Tibial nerve (tissue), 4 donors: ENCODE results near the gene CDV3. TPM values are rescaled to one million over a fixed set of nuclear protein-coding genes. Genes with fewer than 3 reads are reported as not detected.
"Not testable (repeated sequence)": the region's sequence is repeated elsewhere in the genome, so short reads cannot be mapped to it uniquely, and the experiment has no call there.

Experiments used
- DNase-seq, 2 donors: peaks; one replicate each; pipeline ENCODE4 v3.0.0-alpha.2; 2019; ENCODE audit warnings: low spot score in 2 of 2
- H3K27ac ChIP-seq, 4 donors: fragments of 200-600 bp; sonication (generic) in 3 of 4; one replicate each; pipeline ENCODE4 v1.5.1; 2017 to 2019; ENCODE audit warnings: mild to moderate bottlenecking in 1 of 4
- H3K27me3 ChIP-seq, 2 donors: fragments of 200-600 bp; sonication (generic) in 1 of 2; one replicate each; pipeline versions ENCODE4 v1.5.1 to v1.6.0; 2017 to 2019
- H3K36me3 ChIP-seq, 3 donors: fragments of 200-600 bp; sonication (generic); one replicate each; pipeline ENCODE4 v1.5.1; 2018 to 2019
- H3K4me1 ChIP-seq, 4 donors: fragments of 200-600 bp; sonication (generic) in 3 of 4; one replicate each; pipeline ENCODE4 v1.5.1; 2017 to 2019
- H3K4me3 ChIP-seq, 4 donors: fragments of 200-600 bp; sonication (generic) in 3 of 4; one replicate each; pipeline ENCODE4 v1.5.1; 2017 to 2019; ENCODE audit warnings: mild to moderate bottlenecking in 1 of 4, moderate library complexity in 1 of 4
- H3K9me3 ChIP-seq, 4 donors: fragments of 200-600 bp; sonication (generic) in 3 of 4; one replicate each; pipeline ENCODE4 v1.5.1; 2017 to 2019
- EP300 ChIP-seq, 2 donors: sonication (generic); formaldehyde crosslinking; IDR thresholded peaks; one replicate each; pipeline ENCODE4 v1.6.1; 2017; ENCODE audit warnings: antibody characterized with exemption in 2 of 2, mild to moderate bottlenecking in 1 of 2
- POLR2A ChIP-seq, 2 donors: fragments of 450-650 bp; IDR thresholded peaks; one replicate each; pipeline ENCODE4 v1.6.1; 2017; ENCODE audit warnings: antibody characterized with exemption in 2 of 2, mild to moderate bottlenecking in 2 of 2, moderate library complexity in 2 of 2
- WGBS, 2 donors: methylation state at CpG; one replicate each; pipeline ENCODE4 v1.1.5; 2018; 5-methylcytosine and 5-hydroxymethylcytosine counted together
- total RNA-seq, 4 donors: library from RNA; depleted of rRNA; stranded (reverse); fragments of >200 nt; gene quantifications; one replicate each; pipeline ENCODE4 v1.1.0, GENCODE V29; 2016
- TF ChIP-seq, protein P1 (sequence below), 5 experiments: fragments of 200-600 bp in 3 of 5; fragments of 450-650 bp in 2 of 5; sonication (generic) in 3 of 5; IDR thresholded peaks; one replicate each; pipeline ENCODE4 v1.5.1; 2016 to 2019; ENCODE audit warnings: antibody characterized with exemption in 5 of 5, mild to moderate bottlenecking in 3 of 5, moderate library complexity in 2 of 5

CDV3 gene, protein sequence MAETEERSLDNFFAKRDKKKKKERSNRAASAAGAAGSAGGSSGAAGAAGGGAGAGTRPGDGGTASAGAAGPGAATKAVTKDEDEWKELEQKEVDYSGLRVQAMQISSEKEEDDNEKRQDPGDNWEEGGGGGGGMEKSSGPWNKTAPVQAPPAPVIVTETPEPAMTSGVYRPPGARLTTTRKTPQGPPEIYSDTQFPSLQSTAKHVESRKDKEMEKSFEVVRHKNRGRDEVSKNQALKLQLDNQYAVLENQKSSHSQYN
- total RNA-seq = 100 to 1,000 TPM in 2 of 4 donors, 10 to 100 TPM in 2; 86.0 to 115 (median 105) TPM

DNA sequence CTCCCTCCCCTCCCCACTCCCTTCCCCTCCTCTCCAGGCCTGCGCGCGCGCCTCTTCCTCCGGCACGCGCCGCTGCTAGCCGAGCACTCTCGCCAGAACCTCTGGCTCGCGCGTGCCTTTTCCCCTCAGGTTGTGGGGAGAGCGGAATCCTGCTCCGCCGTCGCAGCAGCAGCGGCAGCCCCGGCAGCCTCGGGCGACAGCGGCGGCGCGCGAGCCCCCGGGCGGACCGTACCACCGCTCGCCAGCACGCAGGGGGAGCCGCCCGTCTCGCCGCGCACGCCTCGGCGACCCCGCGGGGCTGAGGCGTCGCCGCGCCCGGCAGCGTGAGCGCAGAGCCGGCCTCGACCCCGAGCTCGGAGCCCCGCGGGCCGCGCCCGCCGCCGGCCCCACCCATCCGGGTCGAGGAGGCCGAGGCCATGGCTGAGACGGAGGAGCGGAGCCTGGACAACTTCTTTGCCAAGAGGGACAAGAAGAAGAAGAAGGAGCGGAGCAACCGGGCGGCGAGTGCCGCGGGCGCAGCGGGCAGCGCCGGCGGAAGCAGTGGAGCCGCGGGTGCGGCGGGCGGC is at the start of gene CDV3:
CDV3 (plus strand) TSS at position 58 of the 566 bp plus-strand sequence; CDS start at position 417, 359 bp downstream.
- 0 to 2% methylated on average over 28 to 62 of the region's 81 CpGs for WGBS, 2 donors
- DNase-seq = peak in 1 of 2 donors; percentile 14
- peaks cover 0 to 69% (median 34%) of the 10 kb centered on the region in 4 donors for H3K4me1 ChIP-seq

GRCh38 chr3:133523758-133524157 is 49.7 kb upstream of the CDV3 start:
- DNase-seq, H3K4me1 ChIP-seq, H3K9me3 ChIP-seq, H3K27ac ChIP-seq, H3K27me3 ChIP-seq, H3K4me3 ChIP-seq, H3K36me3 ChIP-seq: not testable (repeated sequence)
- WGBS, 2 donors = 51 to 61% methylated on average over 3 of the region's 3 CpGs

More for the DNA sequence above, at the start of gene CDV3:
- H3K36me3 ChIP-seq = peaks cover 0 to 15% (median 6%) of the 10 kb centered on the region in 3 donors
- H3K4me3 ChIP-seq = peak within 1 kb of the TSS; percentile 60 to 84 (median 82)
- H3K9me3 ChIP-seq = no peaks in the 10 kb centered on the region
- H3K27me3 ChIP-seq = no peaks in the 10 kb centered on the region
- peak within 1 kb of the TSS; percentile 93 to 99 (median 98) for H3K27ac ChIP-seq
- peak; percentile 83 to 91 for TF ChIP-seq POLR2A (IDR thresholded peaks at IDR 0.05)
- TF ChIP-seq EP300 (IDR thresholded peaks at IDR 0.05) = peak in 1 of 2 donors; percentile 95
- TF ChIP-seq, protein P1, sequence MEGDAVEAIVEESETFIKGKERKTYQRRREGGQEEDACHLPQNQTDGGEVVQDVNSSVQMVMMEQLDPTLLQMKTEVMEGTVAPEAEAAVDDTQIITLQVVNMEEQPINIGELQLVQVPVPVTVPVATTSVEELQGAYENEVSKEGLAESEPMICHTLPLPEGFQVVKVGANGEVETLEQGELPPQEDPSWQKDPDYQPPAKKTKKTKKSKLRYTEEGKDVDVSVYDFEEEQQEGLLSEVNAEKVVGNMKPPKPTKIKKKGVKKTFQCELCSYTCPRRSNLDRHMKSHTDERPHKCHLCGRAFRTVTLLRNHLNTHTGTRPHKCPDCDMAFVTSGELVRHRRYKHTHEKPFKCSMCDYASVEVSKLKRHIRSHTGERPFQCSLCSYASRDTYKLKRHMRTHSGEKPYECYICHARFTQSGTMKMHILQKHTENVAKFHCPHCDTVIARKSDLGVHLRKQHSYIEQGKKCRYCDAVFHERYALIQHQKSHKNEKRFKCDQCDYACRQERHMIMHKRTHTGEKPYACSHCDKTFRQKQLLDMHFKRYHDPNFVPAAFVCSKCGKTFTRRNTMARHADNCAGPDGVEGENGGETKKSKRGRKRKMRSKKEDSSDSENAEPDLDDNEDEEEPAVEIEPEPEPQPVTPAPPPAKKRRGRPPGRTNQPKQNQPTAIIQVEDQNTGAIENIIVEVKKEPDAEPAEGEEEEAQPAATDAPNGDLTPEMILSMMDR (IDR thresholded peaks at IDR 0.05) = no peak

DNA sequence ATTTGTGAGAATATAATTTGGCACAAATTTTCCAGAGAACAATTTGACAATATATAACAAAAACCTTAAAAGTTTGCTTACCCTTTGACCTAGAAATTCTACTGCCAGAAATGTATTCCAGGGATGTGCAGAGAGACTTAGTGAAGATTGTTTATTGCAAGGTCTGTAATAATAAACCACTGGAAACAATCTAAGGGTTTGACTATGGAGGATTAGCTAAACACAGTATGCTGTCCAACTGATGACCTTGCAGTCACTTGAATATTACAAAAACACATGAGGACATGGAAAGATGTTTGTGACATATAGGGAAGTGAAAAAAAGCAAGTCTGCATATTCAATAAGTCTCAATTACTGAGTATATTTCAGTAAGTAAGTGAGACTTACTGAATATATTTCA is 48.1 kb upstream of the CDV3 start:
- Histone ChIP-seq H3K27ac (no peak overlapping the region), H3K4me1 (no peaks in the 10 kb centered on the region), H3K4me3 (no peak overlapping the region), H3K36me3 (no peaks in the 10 kb centered on the region), H3K27me3 (no peaks in the 10 kb centered on the region), H3K9me3 (peaks cover 0 to 4% (median 0%) of the 10 kb centered on the region in 4 donors)
- peak in 1 of 2 donors; percentile 50 for TF ChIP-seq EP300 (IDR thresholded peaks at IDR 0.05)
- no peak for TF ChIP-seq POLR2A (IDR thresholded peaks at IDR 0.05)
- TF ChIP-seq, protein P1 (IDR thresholded peaks at IDR 0.05) = no peak
- no peak for DNase-seq

GRCh38 chr3:133527081-133527715 is 46.3 kb upstream of the CDV3 start:
- Histone ChIP-seq H3K9me3 (peaks cover 0 to 4% (median 0%) of the 10 kb centered on the region in 4 donors), H3K4me3 (no peak overlapping the region), H3K4me1 (no peaks in the 10 kb centered on the region), H3K36me3 (no peaks in the 10 kb centered on the region), H3K27me3 (no peaks in the 10 kb centered on the region), H3K27ac (no peak overlapping the region)
- no peak for TF ChIP-seq EP300 (IDR thresholded peaks at IDR 0.05)
- TF ChIP-seq POLR2A (IDR thresholded peaks at IDR 0.05) = no peak
- TF ChIP-seq, protein P1 (IDR thresholded peaks at IDR 0.05) = no peak
- DNase-seq = no peak
- whole genome bisulfite sequencing, 2 donors = 47 to 53% methylated on average over 6 of the region's 6 CpGs

DNA sequence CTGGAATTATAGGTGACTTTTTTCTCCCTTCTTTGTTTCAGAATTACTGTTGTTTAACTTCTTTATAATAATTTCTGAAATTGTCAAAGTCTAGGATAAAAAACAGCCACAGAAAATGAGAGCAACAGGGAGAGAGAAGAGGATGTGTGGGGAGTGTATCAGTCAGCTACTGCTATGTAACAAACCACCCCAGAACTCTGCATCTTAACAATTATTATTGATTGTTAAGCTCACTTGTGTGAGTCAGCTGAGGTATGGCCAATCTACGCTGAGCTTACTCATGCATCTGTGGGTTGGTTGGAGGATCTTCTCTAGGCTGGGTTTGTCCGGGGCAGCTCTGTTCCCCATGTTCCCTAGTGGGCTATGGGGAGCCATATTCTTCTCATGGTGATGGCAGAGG is 43.7 kb upstream of the CDV3 start:
- WGBS, 2 donors = 92 to 98% methylated on average over 2 of the region's 2 CpGs
- no peaks in the 10 kb centered on the region for H3K4me1 ChIP-seq
- TF ChIP-seq EP300 (IDR thresholded peaks at IDR 0.05) = no peak
- TF ChIP-seq POLR2A (IDR thresholded peaks at IDR 0.05) = no peak
- TF ChIP-seq, protein P1 (IDR thresholded peaks at IDR 0.05) = no peak
- no peaks in the 10 kb centered on the region for H3K36me3 ChIP-seq
- H3K4me3 ChIP-seq = no peak overlapping the region
- H3K9me3 ChIP-seq = peaks cover 0 to 4% (median 0%) of the 10 kb centered on the region in 4 donors
- no peak for DNase-seq
- H3K27me3 ChIP-seq = no peaks in the 10 kb centered on the region
- H3K27ac ChIP-seq = no peak overlapping the region
